Adipocyte (in vitro differentiated cells): Measurements from ENCODE around the gene CARD10.
"Not testable (repeated sequence)": the region's sequence is repeated elsewhere in the genome, so short reads cannot be mapped to it uniquely, and the experiment has no call there.

Experiments
- DNase-seq: peaks from one replicate; pipeline ENCODE4 v3.0.0-alpha.2; 2015; ENCODE audit warnings: low read depth
- H3K27me3 ChIP-seq: replicated peaks from 2 replicates; pipeline ENCODE4 v1.7.0; 2013; ENCODE audit warnings: mild to moderate bottlenecking, low read length, moderate library complexity; ENCODE audit not compliant: control insufficient read depth, insufficient read depth
- H3K36me3 ChIP-seq: 2 replicates; pipeline ENCODE4 v1.7.0; 2013; ENCODE audit warnings: low read length, mild to moderate bottlenecking, moderate library complexity; ENCODE audit not compliant: control insufficient read depth, insufficient read depth, severe bottlenecking
- H3K4me1 ChIP-seq: 2 replicates; pipeline ENCODE4 v1.7.0; 2013; ENCODE audit warnings: mild to moderate bottlenecking, low read length, moderate library complexity; ENCODE audit not compliant: control insufficient read depth, insufficient read depth
- H3K4me3 ChIP-seq: 2 replicates; pipeline ENCODE4 v1.7.0; 2013; ENCODE audit warnings: mild to moderate bottlenecking, low read length, moderate library complexity
- H3K9ac ChIP-seq: 2 replicates; pipeline ENCODE4 v1.7.0; 2013; ENCODE audit warnings: mild to moderate bottlenecking, low read length, moderate library complexity
- H3K9me3 ChIP-seq: 2 replicates; pipeline ENCODE4 v1.7.0; 2013; ENCODE audit warnings: mild to moderate bottlenecking, low read length, moderate library complexity; ENCODE audit not compliant: control insufficient read depth

CARD10 gene

DNA sequence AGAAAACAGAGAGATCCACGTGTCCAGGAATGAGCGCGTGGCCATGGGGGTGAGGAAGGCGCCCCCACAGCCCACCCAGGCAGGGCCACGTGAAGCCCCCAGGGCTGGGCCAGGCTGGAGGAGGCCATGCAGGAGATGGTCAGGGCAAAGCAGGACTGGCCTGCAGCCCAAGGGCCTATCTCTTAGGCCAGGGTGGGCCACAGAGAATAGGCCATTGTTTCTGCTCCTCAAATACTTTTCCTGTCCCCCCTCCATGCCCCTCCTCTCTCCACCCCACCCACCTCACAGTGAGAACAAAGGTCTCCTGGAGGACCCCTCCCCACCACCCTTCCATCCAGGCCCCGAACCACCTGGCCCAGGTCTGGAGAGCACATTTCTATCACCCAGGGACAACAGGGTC, 32.8 kb upstream of the CARD10 start:
- Histone ChIP-seq H3K9me3 (no peaks in the 10 kb centered on the region), H3K9ac (no peak overlapping the region), H3K4me3 (no peak overlapping the region), H3K36me3 (no peaks in the 10 kb centered on the region), H3K27me3 (no peaks in the 10 kb centered on the region), H3K4me1 (peaks cover 52% of the 10 kb centered on the region)
- DNase-seq = no peak

DNA sequence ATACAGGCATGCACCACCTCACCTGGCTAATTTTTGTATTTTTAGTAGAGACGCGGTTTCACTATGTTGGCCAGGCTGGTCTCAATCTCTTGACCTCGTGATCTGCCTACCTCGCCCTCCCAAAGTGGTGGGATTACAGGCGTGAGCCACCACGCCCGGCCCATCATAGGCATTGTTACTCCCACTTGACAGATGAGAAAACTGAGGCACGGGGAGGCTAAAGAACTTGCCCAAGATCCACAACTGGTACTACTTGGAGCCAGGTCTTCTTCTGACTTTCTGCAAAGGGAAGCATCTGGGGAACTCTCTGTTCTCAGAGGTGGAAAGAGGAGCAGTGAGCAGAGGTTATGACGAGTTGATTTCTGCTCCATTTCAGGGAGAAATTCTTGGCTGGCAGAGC, 31.7 kb upstream of the CARD10 start:
- DNase-seq, H3K36me3 ChIP-seq, H3K27me3 ChIP-seq, H3K9ac ChIP-seq, H3K9me3 ChIP-seq, H3K4me3 ChIP-seq: not testable (repeated sequence)
- peaks cover 57% of the 10 kb centered on the region for H3K4me1 ChIP-seq

DNA sequence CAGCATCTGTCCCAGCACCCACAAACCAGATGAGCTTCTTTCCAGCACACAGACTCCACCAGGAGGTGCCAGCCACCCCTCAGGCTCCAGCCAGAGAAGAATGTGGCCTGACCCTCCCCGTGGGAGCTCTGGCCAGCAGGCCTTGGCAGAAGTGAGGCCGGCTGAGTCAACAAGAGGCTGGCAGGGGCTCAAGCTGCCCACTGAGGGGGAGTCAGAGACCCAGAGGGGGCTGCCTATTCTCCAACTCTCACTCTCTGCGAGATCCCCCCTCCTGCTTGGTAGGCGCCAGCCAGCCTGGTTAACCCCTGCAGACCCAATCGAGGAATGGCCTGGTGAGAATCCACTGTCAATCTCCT, 30.5 kb upstream of the CARD10 start:
- Histone ChIP-seq H3K9me3 (no peaks in the 10 kb centered on the region), H3K4me3 (no peak overlapping the region), H3K4me1 (peaks cover 69% of the 10 kb centered on the region), H3K27me3 (no peaks in the 10 kb centered on the region), H3K9ac (peak overlapping the region; percentile 11), H3K36me3 (no peaks in the 10 kb centered on the region)
- peak; percentile 89 for DNase-seq

DNA sequence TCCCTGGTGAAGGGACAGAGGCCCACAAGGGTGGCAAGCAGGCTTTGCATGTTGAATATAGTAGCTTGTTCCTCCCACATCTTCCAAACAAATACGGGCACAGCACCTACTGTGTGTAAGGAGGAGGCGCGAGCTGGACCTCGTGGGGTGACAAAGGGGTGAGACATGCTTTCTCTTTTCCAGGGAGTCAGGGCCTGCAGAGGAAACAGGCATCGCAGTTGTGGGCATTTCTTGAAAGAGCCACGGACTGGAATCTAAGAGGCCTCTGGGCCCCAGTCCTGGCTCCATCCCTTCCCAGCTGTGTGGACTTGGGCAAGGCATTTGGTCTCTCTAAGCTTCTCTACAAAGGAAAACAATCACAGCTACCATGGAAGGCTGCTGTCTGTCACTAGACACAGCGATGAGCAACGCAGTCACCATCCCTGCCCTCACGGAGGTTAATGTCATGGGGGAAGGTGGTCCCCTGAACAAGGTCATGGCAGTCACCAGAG, 28.1 kb upstream of the CARD10 start:
- no peaks in the 10 kb centered on the region for H3K9me3 ChIP-seq
- H3K4me3 ChIP-seq = peak overlapping the region; percentile 26
- DNase-seq = peak; percentile 53
- no peaks in the 10 kb centered on the region for H3K36me3 ChIP-seq
- peaks cover 65% of the 10 kb centered on the region for H3K4me1 ChIP-seq
- H3K9ac ChIP-seq = peak overlapping the region; percentile 84
- H3K27me3 ChIP-seq = no peaks in the 10 kb centered on the region

DNA sequence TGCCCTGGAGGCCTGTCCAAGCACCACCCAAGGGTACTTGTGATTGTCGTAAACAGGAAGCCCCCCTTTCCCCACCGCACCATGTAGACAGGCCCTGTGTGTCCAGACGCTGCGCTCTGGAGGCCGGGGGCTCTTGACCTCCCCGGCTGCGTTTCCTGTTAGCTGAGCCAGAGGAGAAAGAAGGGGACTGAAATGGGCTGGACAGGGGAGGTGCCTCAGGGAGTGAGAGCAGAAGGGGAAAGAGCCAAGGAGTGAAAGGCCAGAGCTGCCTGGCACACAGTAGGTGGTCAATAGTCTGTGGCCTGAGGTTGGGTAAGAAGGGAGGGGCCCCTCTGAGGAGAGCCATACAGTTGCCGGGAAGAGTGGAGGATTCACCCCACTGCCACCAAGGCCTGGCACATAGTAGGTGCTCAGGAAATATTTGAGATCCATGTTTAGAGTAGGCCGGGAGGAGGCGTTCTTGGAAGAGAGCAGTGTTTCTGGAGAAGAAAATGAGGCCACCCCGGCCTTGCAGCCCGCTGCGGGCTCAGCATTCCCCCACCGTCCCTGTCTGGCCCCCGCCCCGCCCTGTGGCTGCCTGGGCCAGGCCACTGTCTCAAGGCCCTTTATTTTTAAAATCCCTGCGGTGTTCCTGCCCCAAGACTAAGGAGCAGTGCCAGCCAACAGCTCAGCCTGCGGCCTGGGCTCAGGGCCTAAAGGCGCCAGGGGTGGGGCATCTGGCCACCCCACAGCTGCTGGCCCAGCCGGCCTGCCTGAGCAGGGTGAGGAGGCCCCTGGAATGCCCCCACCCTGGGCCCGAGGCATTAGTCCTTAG, 27.4 kb upstream of the CARD10 start:
- H3K36me3 ChIP-seq = no peaks in the 10 kb centered on the region
- peak overlapping the region; percentile 84 for H3K9ac ChIP-seq
- peaks cover 65% of the 10 kb centered on the region for H3K4me1 ChIP-seq
- no peaks in the 10 kb centered on the region for H3K27me3 ChIP-seq
- peak overlapping the region; percentile 26 for H3K4me3 ChIP-seq
- peak; percentile 70 for DNase-seq
- H3K9me3 ChIP-seq = no peaks in the 10 kb centered on the region

DNA sequence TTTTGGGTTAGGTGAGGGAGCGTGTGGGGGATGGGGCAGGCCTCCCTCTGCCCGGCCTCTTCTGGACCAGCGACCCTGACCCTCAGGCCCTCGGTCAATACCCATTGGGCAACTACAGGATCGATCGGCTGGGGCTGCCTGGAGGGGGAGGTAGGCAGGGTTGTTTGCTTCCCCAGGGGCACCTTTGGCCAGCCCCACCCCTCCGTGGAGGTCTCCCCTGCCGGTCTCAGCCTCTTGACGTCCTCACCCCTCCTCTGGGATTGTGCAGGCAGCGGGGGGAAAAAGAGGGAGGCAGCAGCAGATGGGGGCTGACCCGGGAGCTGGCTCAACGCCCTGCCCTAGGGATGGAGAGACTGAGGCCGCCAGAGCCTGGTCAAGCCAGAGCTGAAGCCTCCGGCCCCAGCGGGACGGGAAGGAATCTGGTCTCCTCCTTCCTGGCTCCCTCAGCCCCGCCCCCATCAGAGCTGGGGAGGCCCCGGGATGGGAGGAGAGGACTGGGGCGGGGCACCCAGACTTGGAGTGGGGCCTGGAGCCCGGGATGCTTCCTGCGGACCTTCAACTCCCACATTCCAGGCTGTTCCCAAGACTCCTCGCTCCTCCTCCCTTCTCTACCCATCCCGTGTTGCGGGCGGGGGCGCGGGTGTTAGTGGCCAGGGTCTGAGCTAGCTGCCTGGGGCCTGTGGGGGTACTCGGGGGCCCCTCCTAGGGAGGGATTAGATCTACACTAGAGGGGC, 26.7 kb upstream of the CARD10 start:
- Histone ChIP-seq H3K4me3 (peak overlapping the region; percentile 54), H3K4me1 (peaks cover 64% of the 10 kb centered on the region), H3K27me3 (no peaks in the 10 kb centered on the region), H3K9ac (peak overlapping the region; percentile 84), H3K36me3 (no peaks in the 10 kb centered on the region), H3K9me3 (no peaks in the 10 kb centered on the region)
- peak; percentile 98 for DNase-seq

DNA sequence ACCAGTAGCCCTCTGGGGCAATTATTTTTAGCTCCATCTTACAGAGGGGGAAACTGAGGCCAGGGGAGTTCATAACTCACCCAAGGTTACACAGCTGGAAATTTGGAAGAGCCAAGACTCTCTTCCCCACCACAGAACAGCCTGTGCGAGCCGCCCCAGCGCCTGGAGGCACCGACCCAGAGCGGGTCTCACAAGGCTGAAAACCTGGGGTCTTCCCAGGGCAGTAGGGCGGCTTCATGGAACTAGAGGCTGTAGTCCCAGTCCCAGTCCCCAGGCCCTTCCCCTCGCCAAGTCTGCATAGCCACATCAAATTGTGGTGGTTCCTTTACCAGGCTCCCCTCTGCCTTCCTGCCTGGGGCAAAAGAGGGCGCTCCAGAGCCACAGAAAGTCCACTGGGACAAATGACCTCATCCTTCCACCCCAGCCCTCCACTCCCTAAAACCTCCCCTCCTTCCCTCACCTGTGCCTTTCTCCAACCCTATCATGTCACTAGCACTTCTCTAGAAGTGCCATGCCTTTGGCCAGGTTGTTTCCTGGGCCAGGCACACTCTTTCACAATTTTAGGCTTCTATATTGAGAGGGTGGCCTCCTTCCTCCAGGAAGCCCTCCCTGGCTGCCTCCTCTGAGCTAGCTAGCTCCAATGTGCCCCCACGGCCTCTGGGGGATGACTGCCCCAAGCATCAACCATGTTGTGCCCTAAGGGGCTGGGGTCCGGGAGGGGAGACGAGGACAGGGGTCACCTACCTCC, 25.9 kb upstream of the CARD10 start:
- peak overlapping the region; percentile 84 for H3K9ac ChIP-seq
- H3K9me3 ChIP-seq = no peaks in the 10 kb centered on the region
- no peaks in the 10 kb centered on the region for H3K36me3 ChIP-seq
- H3K27me3 ChIP-seq = no peaks in the 10 kb centered on the region
- H3K4me1 ChIP-seq = peaks cover 58% of the 10 kb centered on the region
- peak overlapping the region; percentile 54 for H3K4me3 ChIP-seq
- peak; percentile 89 for DNase-seq

DNA sequence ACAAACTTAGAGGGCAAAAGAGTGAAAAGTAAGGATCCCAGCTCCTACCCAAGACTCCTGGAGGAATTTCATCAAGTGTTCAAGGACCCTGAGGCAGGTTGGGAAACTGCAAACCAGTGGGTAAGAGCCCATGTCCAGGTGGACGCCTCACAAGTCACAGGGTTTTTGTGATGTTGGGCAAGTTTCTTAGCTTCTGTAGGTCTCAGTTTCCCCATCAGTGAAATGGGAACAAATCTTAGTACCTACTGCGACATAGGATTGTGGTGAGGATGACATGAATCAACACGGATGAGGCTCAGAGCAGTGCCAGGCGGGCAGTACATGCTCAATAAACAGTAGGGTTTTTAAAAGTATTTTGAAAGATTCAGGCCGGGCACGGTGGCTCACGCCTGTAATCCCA, 23.7 kb upstream of the CARD10 start:
- no peaks in the 10 kb centered on the region for H3K27me3 ChIP-seq
- no peak overlapping the region for H3K4me3 ChIP-seq
- H3K4me1 ChIP-seq = peaks cover 45% of the 10 kb centered on the region
- no peaks in the 10 kb centered on the region for H3K9me3 ChIP-seq
- no peak overlapping the region for H3K9ac ChIP-seq
- DNase-seq = no peak
- H3K36me3 ChIP-seq = no peaks in the 10 kb centered on the region

DNA sequence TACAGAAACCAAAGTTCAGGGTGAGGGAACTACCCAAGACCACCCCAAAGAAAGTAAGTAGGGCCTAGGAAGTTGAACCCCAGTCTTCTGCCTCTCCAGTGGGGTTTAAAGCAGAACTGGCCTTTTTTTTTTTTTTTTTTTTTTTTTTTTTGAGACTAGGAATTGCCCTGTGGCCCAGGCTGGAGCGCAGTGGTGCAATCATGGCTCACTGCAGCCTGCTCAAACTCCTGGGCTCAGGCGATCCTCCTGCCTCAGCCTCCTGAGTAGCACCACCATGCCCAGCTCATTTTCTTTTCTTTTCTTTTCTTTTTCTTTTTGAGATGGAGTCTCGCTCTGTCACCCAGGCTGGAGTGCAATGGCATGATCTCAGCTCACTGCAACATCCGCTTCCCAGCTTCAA, 23.2 kb upstream of the CARD10 start:
- H3K36me3 ChIP-seq, H3K4me3 ChIP-seq, H3K9ac ChIP-seq, H3K9me3 ChIP-seq, DNase-seq, H3K27me3 ChIP-seq: not testable (repeated sequence)
- H3K4me1 ChIP-seq = peaks cover 40% of the 10 kb centered on the region

DNA sequence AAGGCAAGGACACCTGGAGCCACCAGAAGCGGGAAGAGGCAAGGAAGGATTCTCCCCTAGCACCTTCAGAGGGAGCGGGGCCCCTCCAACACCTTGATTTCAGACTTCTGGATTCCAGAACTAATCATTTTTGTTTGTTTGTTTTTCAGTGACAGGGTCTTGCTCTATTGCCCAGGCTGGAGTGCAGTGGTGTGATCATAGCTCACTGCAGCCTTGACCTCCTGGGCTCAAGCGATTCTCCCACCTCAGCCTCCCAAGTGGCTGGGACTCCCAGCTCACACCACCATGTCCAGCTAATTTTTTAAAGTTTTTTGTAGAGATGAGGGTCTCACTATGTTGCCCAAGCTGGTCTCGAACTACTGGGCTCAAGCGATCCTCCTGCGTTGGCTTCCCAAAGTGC, 20.6 kb upstream of the CARD10 start:
- not testable (repeated sequence) for DNase-seq, H3K9ac ChIP-seq, H3K9me3 ChIP-seq, H3K27me3 ChIP-seq, H3K4me3 ChIP-seq, H3K36me3 ChIP-seq
- peaks cover 18% of the 10 kb centered on the region for H3K4me1 ChIP-seq
